OCI-LY3 (cell line): ENCODE measurements around the gene MACROD2.

Experiments
- H2AFZ ChIP-seq: fragments of 200-600, 300-600 bp; shearing (Covaris generic); 2 replicates; pipeline ENCODE4 v1.6.0; 2014; ENCODE audit warnings: antibody characterized with exemption, low read depth, low read length
- H3K27ac ChIP-seq: fragments of 200-600, 300-600 bp; sonication (generic); 2 replicates; pipeline ENCODE4 v1.5.1; 2014; ENCODE audit warnings: mild to moderate bottlenecking, low read length, moderate library complexity, mixed read lengths
- H3K27me3 ChIP-seq: fragments of 200-600, 300-600 bp; sonication (generic); 2 replicates; pipeline ENCODE4 v1.6.1; 2014; ENCODE audit warnings: low read depth, low read length, mixed read lengths
- H3K36me3 ChIP-seq: fragments of 200-600, 300-600 bp; sonication (generic); replicated peaks from 2 replicates; pipeline ENCODE3; 2014; ENCODE audit warnings: low read depth, low read length, mixed read lengths
- H3K4me1 ChIP-seq: fragments of 300-600, 200-600 bp; sonication (generic); 2 replicates; pipeline ENCODE4 v1.6.1; 2014; ENCODE audit warnings: low read length, mixed read lengths
- H3K4me2 ChIP-seq: fragments of 200-600, 300-600 bp; sonication (generic); 2 replicates; pipeline ENCODE4 v1.6.1; 2014; ENCODE audit warnings: low read length, mixed read lengths
- H3K4me3 ChIP-seq: fragments of 300-600, 200-600 bp; sonication (generic); 2 replicates; pipeline ENCODE4 v1.5.1; 2014; ENCODE audit warnings: antibody characterized with exemption, mild to moderate bottlenecking, low read length, moderate library complexity
- H3K79me2 ChIP-seq: fragments of 300-600, 200-600 bp; shearing (Covaris generic); 2 replicates; pipeline ENCODE4 v1.6.1; 2014; ENCODE audit warnings: mild to moderate bottlenecking, low read length, mixed read lengths
- H3K9ac ChIP-seq: fragments of 300-600, 200-600 bp; shearing (Covaris generic); 2 replicates; pipeline ENCODE4 v1.6.0; 2014; ENCODE audit warnings: mild to moderate bottlenecking, low read length, moderate library complexity
- H3K9me3 ChIP-seq: fragments of 200-600, 300-600 bp; shearing (Covaris generic); 2 replicates; pipeline ENCODE4 v1.6.1; 2014; ENCODE audit warnings: low read length, mixed read lengths; ENCODE audit not compliant: insufficient read depth
- H4K20me1 ChIP-seq: fragments of 200-600, 300-600 bp; sonication (generic); 2 replicates; pipeline ENCODE4 v1.6.1; 2016; ENCODE audit warnings: low read length, mixed read lengths; ENCODE audit not compliant: insufficient read depth
- CTCF ChIP-seq: fragments of 200-600, 300-600 bp; sonication (generic); IDR thresholded peaks from 2 replicates; pipeline ENCODE4 v1.5.1; 2014; ENCODE audit warnings: antibody characterized with exemption, low read length, low read depth
- EZH2phosphoT487 ChIP-seq: fragments of 200-600 bp; shearing (Covaris generic); IDR thresholded peaks from 2 replicates; pipeline ENCODE4 v1.6.1; 2018; ENCODE audit warnings: antibody characterized with exemption, mixed run types, low read depth

MACROD2 gene

GRCh38 chr20:14879020-14879697, 883.8 kb downstream of the MACROD2 start:
- Histone ChIP-seq H3K4me3 (no peak overlapping the region), H3K36me3 (no peaks in the 10 kb centered on the region), H3K9ac (no peak overlapping the region), H2AFZ (no peak overlapping the region), H3K79me2 (no peaks in the 10 kb centered on the region), H3K4me2 (no peak overlapping the region), H3K9me3 (0 out of 2 replicates have a peak, but pooled peaks cover 4% of the 10 kb centered on the region), H3K4me1 (peaks cover 18% of the 10 kb centered on the region), H4K20me1 (no peaks in the 10 kb centered on the region), H3K27me3 (no peaks in the 10 kb centered on the region), H3K27ac (no peak overlapping the region)
- TF ChIP-seq CTCF (no peak), EZH2phosphoT487 (no peak)

- H3K27me3 ChIP-seq, result no peaks in the 10 kb centered on the region
- no peaks in the 10 kb centered on the region for H3K36me3 ChIP-seq
- no peak overlapping the region for H2AFZ ChIP-seq
- H3K4me2 ChIP-seq, result no peak overlapping the region
- H3K9me3 ChIP-seq, result 0 out of 2 replicates have a peak, but pooled peaks cover 4% of the 10 kb centered on the region
- H3K4me3 ChIP-seq, result no peak overlapping the region
- no peak overlapping the region for H3K9ac ChIP-seq
- peaks cover 18% of the 10 kb centered on the region for H3K4me1 ChIP-seq
- TF ChIP-seq EZH2phosphoT487 (no peak), CTCF (no peak)
- H4K20me1 ChIP-seq, result no peaks in the 10 kb centered on the region
- H3K79me2 ChIP-seq, result no peaks in the 10 kb centered on the region
- H3K27ac ChIP-seq, result no peak overlapping the region
These were observed 884.5 kb downstream of the MACROD2 start for GRCh38 chr20:14879839-14880238.

GRCh38 chr20:14881518-14881917, 886.2 kb downstream of the MACROD2 start:
- Histone ChIP-seq H3K4me1 (peaks cover 18% of the 10 kb centered on the region), H3K36me3 (no peaks in the 10 kb centered on the region), H3K79me2 (no peaks in the 10 kb centered on the region), H3K9me3 (0 out of 2 replicates have a peak, but pooled peaks cover 4% of the 10 kb centered on the region), H3K4me2 (no peak overlapping the region), H2AFZ (no peak overlapping the region), H4K20me1 (no peaks in the 10 kb centered on the region), H3K27ac (no peak overlapping the region), H3K27me3 (no peaks in the 10 kb centered on the region), H3K4me3 (no peak overlapping the region), H3K9ac (no peak overlapping the region)
- TF ChIP-seq EZH2phosphoT487 (no peak), CTCF (no peak)

GRCh38 chr20:14882157-14882556, 886.8 kb downstream of the MACROD2 start:
- Histone ChIP-seq H2AFZ (no peak overlapping the region), H4K20me1 (no peaks in the 10 kb centered on the region), H3K4me1 (peaks cover 18% of the 10 kb centered on the region), H3K9me3 (0 out of 2 replicates have a peak, but pooled peaks cover 4% of the 10 kb centered on the region), H3K9ac (no peak overlapping the region), H3K4me2 (peak overlapping the region; percentile 30), H3K36me3 (no peaks in the 10 kb centered on the region), H3K79me2 (no peaks in the 10 kb centered on the region), H3K4me3 (no peak overlapping the region), H3K27ac (no peak overlapping the region), H3K27me3 (no peaks in the 10 kb centered on the region)
- TF ChIP-seq CTCF, result no peak
